HepG2 (cell line): ENCODE measurements around the gene CENPP. TPM values are rescaled to one million over a fixed set of nuclear protein-coding genes. Genes with fewer than 3 reads are reported as not detected.

Experiments
- ARHGAP35 ChIP-seq: sonication (generic); formaldehyde crosslinking; IDR thresholded peaks from 2 replicates; pipeline ENCODE4 v1.9.0; 2022; ENCODE audit warnings: mild to moderate bottlenecking, inconsistent platforms, moderate library complexity, missing genetic modification reagents, borderline replicate concordance
- DNMT3B ChIP-seq: conservative IDR thresholded peaks from 2 replicates; pipeline ENCODE4 v1.6.1; 2016; ENCODE audit warnings: missing biosample characterization, control low read depth
- ETV5 ChIP-seq: IDR thresholded peaks from 2 replicates; pipeline ENCODE4 v1.6.1; 2018; ENCODE audit warnings: missing biosample characterization, missing genetic modification reagents, inconsistent platforms, borderline replicate concordance
- KAT7 ChIP-seq: IDR thresholded peaks from 2 replicates; pipeline ENCODE4 v1.6.1; 2018; ENCODE audit warnings: borderline replicate concordance, missing compliant biosample characterization
- NR3C1 ChIP-seq: sonication (generic); formaldehyde crosslinking; IDR thresholded peaks from 2 replicates; pipeline ENCODE4 v1.4.0; 2020; ENCODE audit warnings: missing genetic modification reagents
- RAD21 ChIP-seq: fragments of 450-650 bp; formaldehyde crosslinking; IDR thresholded peaks from 2 replicates; pipeline ENCODE4 v1.5.0; 2020; ENCODE audit warnings: mild to moderate bottlenecking
- RBM22 ChIP-seq: fragments of 200-400 bp; formaldehyde crosslinking; optimal IDR thresholded peaks from 2 replicates; pipeline ENCODE3; 2017; ENCODE audit warnings: mild to moderate bottlenecking, low read length, moderate library complexity
- SKI ChIP-seq: fragments of 450-650 bp; IDR thresholded peaks from one replicate; pipeline ENCODE4 v1.6.1; 2018; ENCODE audit warnings: mild to moderate bottlenecking; ENCODE audit not compliant: partially characterized antibody
- SNRNP70 ChIP-seq: fragments of 200-400 bp; formaldehyde crosslinking; IDR thresholded peaks from 2 replicates; pipeline ENCODE4 v1.6.1; 2017; ENCODE audit warnings: mild to moderate bottlenecking, low read depth, low read length, moderate library complexity
- SYNCRIP ChIP-seq: fragments of 200-400 bp; formaldehyde crosslinking; IDR thresholded peaks from 2 replicates; pipeline ENCODE4 v1.6.1; 2018; ENCODE audit warnings: mild to moderate bottlenecking, low read depth, low read length; ENCODE audit not compliant: insufficient read depth
- ZBTB25 ChIP-seq: IDR thresholded peaks from 2 replicates; pipeline ENCODE4 v1.6.1; 2018; ENCODE audit warnings: missing genetic modification reagents
- ZBTB38 ChIP-seq: sonication (generic); formaldehyde crosslinking; IDR thresholded peaks from 2 replicates; pipeline ENCODE4 v1.5.1; 2020; ENCODE audit warnings: mild to moderate bottlenecking, missing genetic modification reagents
- ZBTB40 ChIP-seq, 2 experiments: fragments of 450-650 bp in 1 of 2; sonication (generic) in 1 of 2; formaldehyde crosslinking in 1 of 2; IDR thresholded peaks; 2 replicates each; pipeline versions ENCODE4 v1.6.1 to v1.8.0; 2016 to 2022; ENCODE audit warnings: antibody characterized with exemption in 1 of 2, mild to moderate bottlenecking in 1 of 2, missing genetic modification reagents in 1 of 2
- ZMYM3 ChIP-seq: sonication (generic); formaldehyde crosslinking; IDR thresholded peaks from 2 replicates; pipeline ENCODE4 v1.5.1; 2020; ENCODE audit warnings: mild to moderate bottlenecking, missing genetic modification reagents
- ZNF234 ChIP-seq: sonication (generic); formaldehyde crosslinking; conservative IDR thresholded peaks from 2 replicates; pipeline ENCODE4 v1.5.1; 2020; ENCODE audit warnings: mild to moderate bottlenecking, missing genetic modification reagents
- ZNF580 ChIP-seq: IDR thresholded peaks from 2 replicates; pipeline ENCODE4 v1.6.1; 2016; ENCODE audit warnings: low read depth, borderline replicate concordance
- polyA plus RNA-seq, 8 experiments: library from polyadenylated mRNA; depleted of rRNA in 3 of 8; stranded (reverse) in 7 of 8; unstranded in 1 of 8; fragments of >200 nt; fragmentation: Illumina TruSeq in 4 of 8; extraction: Trizol in 4 of 8; gene quantifications; 2 replicates each; pipeline versions ENCODE4 v1.2.1 to v1.2.3, GENCODE V29; 2011 to 2016; ENCODE audit warnings: low read depth in 4 of 8, missing spikeins in 1 of 8, mixed read lengths in 1 of 8; ENCODE audit not compliant: insufficient read depth in 1 of 8
- total RNA-seq, 5 experiments: library from RNA; depleted of rRNA; stranded (reverse); fragments of >200 nt; fragmentation: Illumina TruSeq; extraction: Trizol; gene quantifications; 2 replicates each; pipeline ENCODE4 v1.2.3, GENCODE V29; 2016; ENCODE audit warnings: low read depth in 1 of 5

Gene CENPP
- total and polyA plus RNA-seq, 2 of the 13 experiments (the other 11 are each of a cell fraction or from before 2014, with no cell fraction given) = 2.0 to 11.4 TPM

- no peak for TF ChIP-seq ARHGAP35
- TF ChIP-seq ZBTB38 (CRISPR knock-in tag) = 0 out of 2 replicates have a peak, but pooled peaks have one; percentile 43
- no peak for TF ChIP-seq SYNCRIP
- peak; percentile 15; the same call in 1 of the 2 replicates for TF ChIP-seq ETV5 (CRISPR knock-in tag)
- no peak for TF ChIP-seq SKI
- no peak for TF ChIP-seq NR3C1 (CRISPR knock-in tag)
- TF ChIP-seq ZNF234 (CRISPR knock-in tag) = no peak
- TF ChIP-seq RAD21 (CRISPR knock-in tag) = no peak
- no peak for TF ChIP-seq SNRNP70
- TF ChIP-seq ZNF580 = no peak
- no peak for TF ChIP-seq KAT7
- peak; percentile 36; the same call in 1 of the 2 replicates for TF ChIP-seq ZMYM3 (CRISPR knock-in tag)
- no peak for TF ChIP-seq ZBTB25 (CRISPR knock-in tag)
- no peak for TF ChIP-seq RBM22
- TF ChIP-seq DNMT3B (CRISPR knock-in tag) = no peak
- TF ChIP-seq ZBTB40 (IDR thresholded peaks at IDR 0.05) = no peak
- TF ChIP-seq ZBTB40 (CRISPR knock-in tag; IDR thresholded peaks at IDR 0.05) = no peak
Observed at GRCh38 chr9:92598382-92598781, 272.6 kb downstream of the CENPP start (continued).
